Large intestine (tissue), 12 donors: ENCODE results near the gene ANKAR. TPM values are rescaled to one million over a fixed set of nuclear protein-coding genes. Genes with fewer than 3 reads are reported as not detected.
A peak's percentile ranks its signal among the peaks of the same experiment; 100 is the strongest.

Experiments used
- DNase-seq, 2 donors: peaks; one replicate each; pipeline versions ENCODE4 v3.0.0 to v3.0.0-alpha.2; 2013
- H3K27ac ChIP-seq: one replicate; pipeline ENCODE4 v1.5.1; 2013; ENCODE audit warnings: low read length
- H3K27me3 ChIP-seq: 2 replicates; pipeline ENCODE4 v1.6.1; 2013; ENCODE audit warnings: low read length; ENCODE audit not compliant: control insufficient read depth, insufficient read depth
- H3K36me3 ChIP-seq: 2 replicates; pipeline ENCODE4 v1.6.1; 2013; ENCODE audit warnings: low read length; ENCODE audit not compliant: control insufficient read depth, insufficient read depth
- H3K4me1 ChIP-seq: one replicate; pipeline ENCODE4 v1.6.1; 2013; ENCODE audit warnings: low read length; ENCODE audit not compliant: control insufficient read depth, insufficient read depth
- H3K4me3 ChIP-seq: one replicate; pipeline ENCODE4 v1.5.1; 2013; ENCODE audit warnings: low read length
- H3K9me3 ChIP-seq: one replicate; pipeline ENCODE4 v1.6.1; 2013; ENCODE audit warnings: mild to moderate bottlenecking, low read depth, low read length, moderate library complexity; ENCODE audit not compliant: control insufficient read depth
- WGBS: methylation state at CpG from one replicate; pipeline ENCODE4 v1.1.5; 2013; ENCODE audit warnings: low lambda C conversion rate; ENCODE audit not compliant: insufficient coverage; 5-methylcytosine and 5-hydroxymethylcytosine counted together
- long read RNA-seq, 11 donors: transcript quantifications; one replicate each; lab custom pipeline, GENCODE V29; 2026
- polyA plus RNA-seq: library from polyadenylated mRNA; unstranded; fragments of 120-200 nt; gene quantifications from one replicate; pipeline ENCODE4 v1.2.1, GENCODE V29; 2013

ANKAR gene, protein sequence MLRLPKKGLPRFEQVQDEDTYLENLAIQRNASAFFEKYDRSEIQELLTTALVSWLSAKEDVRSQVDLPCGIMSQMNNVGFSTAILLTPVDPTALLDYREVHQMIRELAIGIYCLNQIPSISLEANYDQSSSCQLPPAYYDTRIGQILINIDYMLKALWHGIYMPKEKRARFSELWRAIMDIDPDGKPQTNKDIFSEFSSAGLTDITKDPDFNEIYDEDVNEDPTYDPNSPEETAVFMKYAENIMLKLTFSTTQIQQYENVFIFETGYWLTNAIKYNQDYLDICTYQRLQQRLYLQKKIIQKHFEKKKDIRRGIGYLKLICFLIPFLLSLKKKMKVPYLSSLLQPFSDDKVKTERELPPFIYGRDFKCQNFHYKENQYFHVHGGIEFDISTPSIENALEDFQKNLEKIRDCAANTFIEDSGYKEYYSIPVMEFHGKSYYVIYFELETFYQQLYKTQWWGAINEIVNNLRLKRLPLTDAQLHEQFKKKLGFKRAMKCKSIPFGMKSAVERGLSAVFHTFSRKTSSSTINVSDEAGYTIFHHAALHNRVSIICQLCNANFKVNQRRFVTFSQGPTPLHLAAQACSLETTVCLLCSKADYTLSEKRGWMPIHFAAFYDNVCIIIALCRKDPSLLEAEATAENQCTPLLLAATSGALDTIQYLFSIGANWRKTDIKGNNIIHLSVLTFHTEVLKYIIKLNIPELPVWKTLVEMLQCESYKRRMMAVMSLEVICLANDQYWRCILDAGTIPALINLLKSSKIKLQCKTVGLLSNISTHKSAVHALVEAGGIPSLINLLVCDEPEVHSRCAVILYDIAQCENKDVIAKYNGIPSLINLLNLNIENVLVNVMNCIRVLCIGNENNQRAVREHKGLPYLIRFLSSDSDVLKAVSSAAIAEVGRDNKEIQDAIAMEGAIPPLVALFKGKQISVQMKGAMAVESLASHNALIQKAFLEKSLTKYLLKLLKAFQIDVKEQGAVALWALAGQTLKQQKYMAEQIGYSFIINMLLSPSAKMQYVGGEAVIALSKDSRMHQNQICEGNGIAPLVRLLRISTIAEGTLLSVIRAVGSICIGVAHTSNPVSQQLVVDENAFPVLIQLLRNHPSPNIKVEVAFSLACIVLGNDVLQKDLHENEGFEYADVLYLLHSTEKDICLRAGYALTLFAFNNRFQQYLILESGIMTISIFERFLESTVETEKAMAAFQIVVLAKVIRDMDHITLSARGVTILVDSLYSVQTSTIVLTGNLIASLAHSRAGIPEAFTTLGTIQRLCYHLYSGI (N-terminal part only)
- 7.7 TPM for polyA plus RNA-seq
- long read RNA-seq, donor 1, partial matches to known transcripts: 12 of 12 reads
- long read RNA-seq, donor 1, other reads (novel, unspliced or antisense): 0 of 12 reads
- long read RNA-seq, donor 2, partial matches to known transcripts: 0 of 6 reads
- long read RNA-seq, donor 2, other reads (novel, unspliced or antisense): 5 of 6 reads
- long read RNA-seq, donor 3: 0 reads
- long read RNA-seq, donor 4: 0 reads
- long read RNA-seq, donor 5: 0 reads
- long read RNA-seq, donor 6, partial matches to known transcripts: 18 of 18 reads
- long read RNA-seq, donor 6, other reads (novel, unspliced or antisense): 0 of 18 reads
- long read RNA-seq, donor 7: 0 reads
- long read RNA-seq, donor 8, partial matches to known transcripts: 0 of 6 reads
- long read RNA-seq, donor 8, other reads (novel, unspliced or antisense): 5 of 6 reads
- long read RNA-seq, donor 9: 0 reads
- long read RNA-seq, donor 10: 0 reads
- long read RNA-seq, donor 11: 0 reads

DNA sequence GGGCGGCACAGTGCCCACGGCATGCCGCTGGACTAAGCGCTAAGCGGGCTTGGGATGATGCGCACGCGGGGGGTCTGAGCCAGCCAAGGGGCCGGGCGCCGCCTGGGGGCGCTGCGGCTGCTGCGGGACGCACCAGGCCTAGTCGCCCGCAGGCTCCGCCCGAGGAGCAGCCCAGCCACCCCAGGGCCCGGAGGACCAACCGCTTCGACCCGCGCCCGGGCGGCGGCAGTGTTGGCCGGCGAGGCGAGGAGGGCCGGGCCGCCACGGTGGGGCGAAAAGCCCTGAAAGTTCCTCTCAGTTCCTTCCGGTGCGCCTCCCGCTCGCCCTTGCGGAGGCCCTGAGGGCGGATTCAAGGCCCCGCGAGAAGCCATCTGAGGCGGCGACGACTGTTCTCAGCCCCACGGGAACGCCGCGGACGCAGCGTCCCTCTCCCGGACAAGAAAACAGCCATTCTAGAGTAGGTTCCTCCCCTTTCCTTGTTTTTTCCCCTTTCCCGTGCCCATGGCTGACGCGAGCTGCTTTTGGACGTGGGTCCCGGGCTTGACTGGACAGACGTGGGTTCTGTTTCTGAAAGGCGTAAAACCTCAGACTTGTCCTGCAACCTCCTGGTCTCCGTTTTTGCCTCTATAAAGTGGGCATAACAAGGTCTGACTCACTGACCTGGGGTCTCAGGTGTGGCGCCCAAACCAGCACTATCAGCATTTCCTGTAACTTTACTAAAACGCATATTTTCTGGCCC lies at the start of gene ANKAR:
Gene ANKAR (plus strand): TSS at position 297 of the 739 bp plus-strand sequence. CDS start 1,821 bp downstream, outside the sequence.
- Histone ChIP-seq H3K27me3 (no peaks in the 10 kb centered on the region), H3K4me3 (peak within 1 kb of the TSS; percentile 76), H3K36me3 (peaks cover 14% of the 10 kb centered on the region), H3K9me3 (peaks cover 7% of the 10 kb centered on the region), H3K27ac (peak within 1 kb of the TSS; percentile 91), H3K4me1 (no peaks in the 10 kb centered on the region)
- WGBS: no CpG with 5 or more reads among the region's 62 CpGs
- peak; percentile 86 to 93 for DNase-seq

DNA sequence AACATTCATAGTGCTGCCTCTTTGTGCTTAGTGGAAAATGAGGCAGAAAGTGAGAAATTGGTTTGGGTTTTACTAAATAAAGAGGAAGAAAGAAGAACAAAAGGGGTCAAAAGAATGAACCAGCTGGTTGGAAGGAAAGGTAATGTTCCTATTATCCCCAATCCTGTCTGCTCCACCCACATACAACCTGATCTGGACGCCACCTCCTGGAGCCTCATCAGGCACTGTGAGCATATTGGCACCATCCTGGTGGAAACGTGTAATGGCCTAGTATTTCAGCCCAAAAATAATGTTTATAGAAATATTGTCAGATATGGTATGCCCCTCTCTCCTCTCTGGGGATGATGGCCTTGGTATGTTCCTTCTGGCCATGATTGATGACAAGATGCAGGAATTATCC lies 48.8 kb upstream of the ANKAR start:
- Histone ChIP-seq H3K27ac (no peak overlapping the region), H3K9me3 (no peaks in the 10 kb centered on the region), H3K4me1 (no peaks in the 10 kb centered on the region), H3K36me3 (no peaks in the 10 kb centered on the region), H3K4me3 (no peak overlapping the region), H3K27me3 (no peaks in the 10 kb centered on the region)
- no CpG with 5 or more reads among the region's 2 CpGs for WGBS
- no peak for DNase-seq

DNA sequence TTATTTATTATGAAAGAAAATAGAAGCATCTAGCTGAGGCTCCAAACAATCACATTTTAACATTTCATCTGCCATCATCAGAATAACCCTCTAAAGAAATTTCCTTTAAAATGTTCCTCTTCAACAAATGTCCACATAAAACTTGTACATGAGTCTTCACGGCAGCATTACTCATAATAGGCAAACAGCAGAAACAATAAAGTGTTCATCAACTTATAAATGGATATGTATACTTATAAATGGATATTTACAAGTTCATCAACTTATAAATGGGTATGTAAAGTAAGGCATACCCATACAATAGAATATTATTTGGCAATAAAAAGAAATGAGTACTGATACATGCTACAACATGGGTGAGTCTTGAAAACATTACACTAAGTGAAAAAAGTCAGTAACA lies 46.7 kb upstream of the ANKAR start:
- WGBS: no CpG with 5 or more reads among the region's 1 CpG
- H3K9me3 ChIP-seq: no peaks in the 10 kb centered on the region
- no peaks in the 10 kb centered on the region for H3K36me3 ChIP-seq
- H3K27me3 ChIP-seq: no peaks in the 10 kb centered on the region
- H3K27ac ChIP-seq: no peak overlapping the region
- DNase-seq: no peak
- H3K4me1 ChIP-seq: no peaks in the 10 kb centered on the region
- no peak overlapping the region for H3K4me3 ChIP-seq

DNA sequence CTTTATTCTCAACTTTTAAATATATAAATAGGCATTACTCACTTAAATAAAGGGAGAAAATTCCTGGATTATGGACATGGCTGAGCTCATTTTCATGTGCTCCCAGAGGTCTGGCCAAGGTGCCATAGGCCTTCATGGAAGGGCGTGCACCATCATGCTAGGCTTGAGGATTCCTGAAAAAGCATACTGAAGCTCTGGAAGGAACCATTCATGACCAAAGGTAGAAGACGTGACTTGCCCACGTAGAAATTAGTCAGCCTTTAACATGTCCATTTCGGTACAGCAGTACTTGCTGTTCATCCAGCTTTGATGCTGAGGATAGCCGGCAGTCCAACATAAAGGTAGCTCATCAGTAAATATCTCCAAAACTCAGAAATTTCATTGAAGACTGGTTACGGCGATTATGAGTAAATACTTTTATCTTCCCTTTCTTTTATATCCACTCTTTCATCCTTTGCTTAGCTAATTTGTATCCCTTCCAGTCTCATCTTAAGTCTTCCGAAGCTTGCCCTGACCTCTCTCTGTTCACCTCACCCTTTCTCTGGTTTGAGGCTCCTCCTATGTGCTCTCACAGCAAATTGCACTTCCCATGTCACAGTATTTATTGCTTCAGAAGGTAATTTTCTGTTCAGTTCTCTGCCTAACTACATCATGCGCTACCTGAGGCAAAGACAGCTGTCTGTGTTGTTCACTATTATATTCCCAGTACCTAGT lies 45.5 kb upstream of the ANKAR start:
- H3K27ac ChIP-seq: no peak overlapping the region
- no peak overlapping the region for H3K4me3 ChIP-seq
- no peaks in the 10 kb centered on the region for H3K4me1 ChIP-seq
- H3K27me3 ChIP-seq: no peaks in the 10 kb centered on the region
- H3K9me3 ChIP-seq: no peaks in the 10 kb centered on the region
- 93% methylated on average over 4 of the region's 9 CpGs for WGBS
- peak; percentile 29 to 41 for DNase-seq
- no peaks in the 10 kb centered on the region for H3K36me3 ChIP-seq

DNA sequence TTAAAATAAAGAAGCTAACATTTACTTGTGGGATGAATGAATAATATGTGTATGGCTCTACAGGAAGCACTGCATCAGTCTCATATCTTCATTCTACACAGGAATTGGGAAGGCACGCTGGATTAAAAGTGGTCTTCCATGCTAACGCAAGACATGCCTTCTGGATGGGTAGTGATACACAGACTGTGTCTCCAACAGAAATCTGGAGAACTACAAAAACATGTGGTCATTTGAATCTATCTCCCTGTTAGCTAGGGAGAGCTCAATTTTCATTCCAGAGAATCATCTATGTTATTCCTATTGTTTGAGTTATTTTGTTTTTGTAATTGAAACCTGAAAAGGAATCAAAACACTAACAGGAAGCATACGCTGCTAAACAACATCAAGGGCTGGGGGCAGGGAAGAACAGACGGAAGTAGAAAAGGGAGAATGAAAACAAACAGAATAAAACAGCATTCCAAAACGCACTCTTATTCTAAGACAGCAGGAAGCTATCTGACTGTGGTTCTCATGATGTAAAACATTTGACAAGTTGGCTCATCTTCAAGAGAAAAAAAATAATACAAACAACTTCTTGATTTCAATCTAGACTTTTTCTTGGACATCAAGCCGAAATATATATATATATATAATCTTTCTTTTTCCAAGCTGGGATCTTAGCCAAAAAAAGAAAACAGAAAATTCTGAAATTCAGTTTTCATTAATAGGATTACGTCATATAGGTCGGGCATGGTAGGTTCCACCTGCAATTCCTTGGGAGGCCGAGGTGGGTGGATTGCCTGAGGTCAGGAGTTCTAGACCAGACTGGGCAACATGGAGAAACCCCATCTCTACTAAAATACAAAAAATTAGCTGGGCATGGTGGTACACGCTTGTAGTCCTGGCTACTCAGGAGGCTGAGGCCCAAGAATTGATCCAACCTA lies 44.7 kb upstream of the ANKAR start:
- Histone ChIP-seq H3K27me3 (no peaks in the 10 kb centered on the region), H3K36me3 (no peaks in the 10 kb centered on the region), H3K4me1 (no peaks in the 10 kb centered on the region), H3K4me3 (no peak overlapping the region), H3K9me3 (no peaks in the 10 kb centered on the region), H3K27ac (no peak overlapping the region)
- no peak for DNase-seq
- WGBS: 100% methylated on average over 1 of the region's 10 CpGs

DNA sequence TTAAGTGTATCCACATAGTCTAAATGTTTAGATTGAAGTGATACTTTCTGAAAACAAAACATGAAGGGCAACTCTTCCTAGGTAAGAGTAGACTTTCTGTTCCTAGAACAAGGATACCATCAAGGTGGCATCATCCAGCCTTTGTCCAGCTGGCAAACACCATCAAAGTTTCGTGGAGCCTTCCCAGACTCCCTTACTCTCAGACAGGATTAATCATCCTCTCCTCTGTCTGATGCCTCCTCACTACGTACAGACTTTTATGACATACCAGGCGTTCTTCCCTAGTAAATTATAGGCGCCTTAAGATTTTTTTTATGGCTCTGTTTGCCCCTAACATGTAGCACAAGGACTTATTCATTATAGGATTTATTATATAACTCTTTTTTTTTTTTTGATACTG lies 42.6 kb upstream of the ANKAR start:
- Histone ChIP-seq H3K27me3 (no peaks in the 10 kb centered on the region), H3K27ac (no peak overlapping the region), H3K4me3 (no peak overlapping the region), H3K36me3 (no peaks in the 10 kb centered on the region), H3K9me3 (no peaks in the 10 kb centered on the region), H3K4me1 (peaks cover 2% of the 10 kb centered on the region)
- no CpG with 5 or more reads among the region's 4 CpGs for WGBS
- no peak for DNase-seq

DNA sequence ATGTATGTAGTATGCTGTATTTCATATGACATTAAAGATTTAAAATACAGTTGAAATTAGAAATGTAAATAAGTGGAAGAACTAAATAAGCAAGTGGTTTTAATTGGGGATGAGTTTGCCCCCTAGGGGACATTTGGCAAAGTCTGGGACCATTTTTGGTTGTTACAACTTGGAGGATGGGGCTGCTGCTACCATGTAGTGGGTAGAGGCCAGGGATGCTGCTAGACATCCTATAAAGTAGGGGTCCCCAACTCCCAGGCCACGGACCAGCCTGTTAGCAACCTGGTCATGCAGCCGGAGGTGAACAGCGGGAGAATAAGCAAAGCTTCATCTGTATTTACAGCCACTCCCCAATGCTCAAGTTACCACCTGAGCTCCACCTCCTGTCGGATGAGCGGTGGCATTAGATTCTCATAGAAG lies 41.1 kb upstream of the ANKAR start:
- H3K4me3 ChIP-seq: no peak overlapping the region
- WGBS: no CpG with 5 or more reads among the region's 5 CpGs
- no peak for DNase-seq
- no peaks in the 10 kb centered on the region for H3K36me3 ChIP-seq
- no peak overlapping the region for H3K27ac ChIP-seq
- H3K9me3 ChIP-seq: no peaks in the 10 kb centered on the region
- H3K4me1 ChIP-seq: peaks cover 6% of the 10 kb centered on the region
- H3K27me3 ChIP-seq: no peaks in the 10 kb centered on the region

DNA sequence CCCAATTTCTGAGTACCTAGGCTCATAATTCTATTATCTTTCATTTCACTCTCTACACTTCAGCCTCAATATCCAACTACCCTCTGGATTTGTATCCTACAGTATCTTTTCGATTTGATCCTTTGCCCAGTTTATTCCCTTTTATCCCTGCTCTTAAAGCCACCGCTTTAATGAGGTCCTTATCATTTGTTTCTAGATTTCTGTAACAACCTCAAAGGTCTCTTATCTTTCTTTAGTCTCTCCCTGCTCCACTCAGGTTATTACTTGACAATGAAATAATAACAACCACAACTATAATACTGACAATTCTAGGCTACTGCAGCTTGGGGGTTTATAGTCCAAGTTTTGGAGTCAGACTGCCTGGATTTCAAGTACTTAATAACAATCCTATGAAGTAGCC lies 39.1 kb upstream of the ANKAR start:
- Histone ChIP-seq H3K36me3 (no peaks in the 10 kb centered on the region), H3K27ac (no peak overlapping the region), H3K9me3 (no peaks in the 10 kb centered on the region), H3K4me1 (peaks cover 21% of the 10 kb centered on the region), H3K4me3 (no peak overlapping the region), H3K27me3 (no peaks in the 10 kb centered on the region)
- DNase-seq: peak in 1 of 2 donors; percentile 31
- 15% methylated on average over 2 of the region's 2 CpGs for WGBS
